Neural progenitor cell (in vitro differentiated cells): ENCODE results near the gene TSPAN3.

Experiments used
- CTCF ChIP-seq: fragments of 200-600 bp; sonication (generic); IDR thresholded peaks from 2 replicates; pipeline ENCODE4 v1.5.1; 2017; ENCODE audit warnings: antibody characterized with exemption, mild to moderate bottlenecking
- EZH2 ChIP-seq: fragments of 200-600 bp; sonication (generic); IDR thresholded peaks from 2 replicates; pipeline ENCODE4 v1.6.1; 2017; ENCODE audit warnings: antibody characterized with exemption, mild to moderate bottlenecking, moderate library complexity
- EZH2phosphoT487 ChIP-seq: fragments of 200-600 bp; sonication (generic); IDR thresholded peaks from 2 replicates; pipeline ENCODE4 v1.6.1; 2017; ENCODE audit warnings: antibody characterized with exemption

GRCh38 chr15:77013776-77014131 lies 57.2 kb downstream of the TSPAN3 start:
- TF ChIP-seq CTCF (no peak), EZH2 (no peak), EZH2phosphoT487 (no peak)
